MM.1S (cell line): ENCODE data around the gene RNF214.

Experiments
- CTCF ChIP-seq: fragments of 300-600 bp; sonication (generic); IDR thresholded peaks from 2 replicates; pipeline ENCODE4 v1.5.1; 2016; ENCODE audit warnings: antibody characterized with exemption, low read length, mixed read lengths
- EZH2 ChIP-seq: fragments of 300-600 bp; sonication (generic); optimal IDR thresholded peaks from 2 replicates; pipeline ENCODE3; 2017; ENCODE audit warnings: low read depth, mild to moderate bottlenecking, antibody characterized with exemption, low read length, mixed read lengths
- EZH2phosphoT487 ChIP-seq: fragments of 300-600 bp; sonication (generic); IDR thresholded peaks from 2 replicates; pipeline ENCODE4 v1.6.1; 2018; ENCODE audit warnings: antibody characterized with exemption, low read length

- TF ChIP-seq CTCF (no peak), EZH2 (no peak), EZH2phosphoT487 (no peak)
These were observed 2.0 kb upstream of the RNF214 start for GRCh38 chr11:117230286-117230961.
